KOPT-K1 (cell line): ENCODE measurements around the gene OPCML.

ENCODE experiments used
- H3K27ac ChIP-seq: fragments of 200-600 bp; sonication (generic); 2 replicates; pipeline ENCODE4 v1.5.1; 2016; ENCODE audit warnings: antibody characterized with exemption, mild to moderate bottlenecking, low read depth, low read length; ENCODE audit not compliant: poor library complexity, severe bottlenecking
- H3K36me3 ChIP-seq: fragments of 200-600 bp; sonication (generic); 2 replicates; pipeline ENCODE4 v1.5.1; 2017; ENCODE audit warnings: antibody characterized with exemption, mild to moderate bottlenecking, low read length, moderate library complexity; ENCODE audit not compliant: insufficient read depth
- H3K9me3 ChIP-seq: fragments of 200-600 bp; sonication (generic); 2 replicates; pipeline ENCODE4 v1.5.1; 2017; ENCODE audit warnings: antibody characterized with exemption, low read length, mild to moderate bottlenecking; ENCODE audit not compliant: insufficient read depth, poor library complexity, severe bottlenecking

The OPCML gene

GRCh38 chr11:133306019-133306418, 226.3 kb downstream of the OPCML start:
- no peaks in the 10 kb centered on the region for H3K9me3 ChIP-seq
- H3K27ac ChIP-seq = no peak overlapping the region
- H3K36me3 ChIP-seq = no peaks in the 10 kb centered on the region

DNA sequence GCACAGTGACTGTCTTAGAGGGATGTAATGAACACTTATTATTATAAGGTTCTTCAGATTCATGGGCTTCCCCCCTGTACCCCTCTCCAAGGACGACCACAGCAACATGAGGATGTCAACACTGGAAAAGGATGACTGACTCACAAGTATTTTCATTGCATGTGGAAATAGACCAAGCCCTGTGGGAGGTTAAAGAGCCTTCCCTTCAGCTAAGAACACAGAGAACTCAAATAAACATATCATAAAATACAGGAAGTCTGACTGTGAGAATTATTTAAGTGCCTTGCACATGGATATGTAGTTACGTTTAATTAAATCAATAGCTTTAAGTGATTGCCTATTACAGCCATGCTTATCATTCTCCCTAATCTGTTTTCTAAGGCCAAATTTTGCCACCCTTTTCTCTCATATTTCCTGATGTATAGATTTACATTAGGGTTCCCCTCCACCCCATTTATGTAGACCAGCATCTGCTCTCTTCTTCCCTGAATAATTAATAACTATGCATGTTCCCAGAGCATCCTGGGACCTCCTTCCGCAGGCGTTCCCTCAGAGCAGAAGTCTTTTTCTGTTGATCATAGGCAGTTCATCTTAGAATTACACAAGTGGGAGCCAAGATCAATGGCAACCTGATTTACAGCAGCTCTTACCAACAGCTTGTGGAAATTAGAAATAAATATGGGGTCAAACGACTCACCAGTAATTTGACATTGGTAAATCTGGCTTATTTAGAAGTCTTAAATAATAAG, 226.9 kb downstream of the OPCML start:
- Histone ChIP-seq H3K9me3 (no peaks in the 10 kb centered on the region), H3K36me3 (no peaks in the 10 kb centered on the region), H3K27ac (no peak overlapping the region)

DNA sequence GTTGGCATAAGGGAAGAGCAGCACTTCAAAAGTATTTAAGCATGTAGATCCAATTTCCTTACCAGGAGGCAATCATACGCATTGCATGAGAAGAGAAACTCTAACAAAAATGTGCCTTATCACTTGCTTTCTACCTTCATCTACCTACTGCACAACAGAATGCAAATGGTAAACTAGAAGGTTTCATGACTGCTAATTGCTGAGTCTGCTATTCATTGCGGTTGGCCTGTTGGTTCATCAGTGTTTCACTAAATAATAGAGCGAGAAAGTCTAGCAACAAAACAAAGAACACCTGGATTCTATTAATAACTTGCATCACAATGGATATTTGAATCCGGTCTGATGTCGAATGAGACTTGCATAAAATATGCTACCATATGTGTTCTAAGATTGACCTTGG, 229.0 kb downstream of the OPCML start:
- Histone ChIP-seq H3K27ac (no peak overlapping the region), H3K36me3 (no peaks in the 10 kb centered on the region)

DNA sequence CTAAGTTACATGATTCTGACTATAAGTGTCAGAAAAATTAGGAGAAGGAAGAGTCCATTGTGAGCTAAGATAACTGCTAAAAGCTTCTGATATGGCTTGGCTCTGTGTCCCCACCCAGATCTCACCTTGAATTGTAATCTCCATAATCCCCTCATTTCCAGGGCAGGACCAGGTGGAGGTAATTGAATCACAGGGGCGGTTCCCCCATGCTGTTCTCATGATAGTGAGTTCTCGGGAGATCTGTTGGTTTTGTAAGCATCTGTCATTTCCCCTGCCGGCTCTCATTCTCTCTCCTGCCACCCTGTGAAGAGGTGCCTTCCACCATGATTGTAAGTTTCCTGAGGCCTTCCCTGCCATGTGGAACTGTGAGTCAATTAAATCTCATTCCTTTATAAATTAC, 230.2 kb downstream of the OPCML start:
- no peaks in the 10 kb centered on the region for H3K9me3 ChIP-seq
- no peak overlapping the region for H3K27ac ChIP-seq

More for the DNA sequence above, 229.0 kb downstream of the OPCML start:
- no peaks in the 10 kb centered on the region for H3K9me3 ChIP-seq

GRCh38 chr11:133300666-133301065, 231.6 kb downstream of the OPCML start:
- H3K36me3 ChIP-seq = no peaks in the 10 kb centered on the region
- no peak overlapping the region for H3K27ac ChIP-seq
- no peaks in the 10 kb centered on the region for H3K9me3 ChIP-seq

More for the DNA sequence above, 230.2 kb downstream of the OPCML start:
- H3K36me3 ChIP-seq = no peaks in the 10 kb centered on the region

DNA sequence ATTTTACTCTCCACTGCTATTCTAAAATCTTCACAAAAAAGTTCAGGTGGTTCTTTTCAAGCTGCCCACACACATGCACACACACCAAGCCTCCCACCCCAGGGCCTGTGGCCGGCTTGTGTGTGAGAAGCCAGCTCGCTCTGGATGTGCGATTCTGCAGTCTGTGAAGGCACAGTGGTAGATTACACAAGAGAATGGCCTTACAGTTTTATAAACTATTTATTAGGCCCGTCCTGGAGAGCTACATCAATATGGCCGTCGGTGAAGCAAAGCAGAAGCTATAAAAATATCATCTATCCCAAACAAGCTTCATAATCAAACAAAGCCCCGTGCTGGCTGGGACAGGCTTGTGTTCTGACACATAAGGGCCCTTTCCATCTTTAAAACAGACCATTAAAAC, 240.5 kb downstream of the OPCML start:
- H3K36me3 ChIP-seq = no peaks in the 10 kb centered on the region
- no peaks in the 10 kb centered on the region for H3K9me3 ChIP-seq
- H3K27ac ChIP-seq = no peak overlapping the region

DNA sequence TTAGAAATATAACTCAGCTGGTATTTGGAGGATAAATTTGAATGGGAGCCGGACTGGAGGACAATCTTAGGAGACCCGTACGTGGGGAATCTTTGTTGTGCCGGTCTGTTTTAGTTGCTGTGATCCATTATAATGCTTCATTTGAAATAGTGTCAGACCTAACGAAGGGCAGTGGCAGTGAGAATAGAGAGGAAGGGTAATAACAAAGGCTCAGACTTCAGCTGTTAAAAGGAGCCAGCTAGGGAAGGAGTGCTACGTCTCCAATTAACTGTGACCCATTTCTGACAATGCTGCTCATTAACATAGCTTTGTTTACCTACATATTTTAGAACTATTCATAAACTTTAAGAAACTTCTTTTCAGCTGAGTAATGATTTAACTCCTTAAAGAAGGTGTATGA, 246.9 kb downstream of the OPCML start:
- H3K27ac ChIP-seq = no peak overlapping the region
- H3K36me3 ChIP-seq = no peaks in the 10 kb centered on the region
- no peaks in the 10 kb centered on the region for H3K9me3 ChIP-seq

DNA sequence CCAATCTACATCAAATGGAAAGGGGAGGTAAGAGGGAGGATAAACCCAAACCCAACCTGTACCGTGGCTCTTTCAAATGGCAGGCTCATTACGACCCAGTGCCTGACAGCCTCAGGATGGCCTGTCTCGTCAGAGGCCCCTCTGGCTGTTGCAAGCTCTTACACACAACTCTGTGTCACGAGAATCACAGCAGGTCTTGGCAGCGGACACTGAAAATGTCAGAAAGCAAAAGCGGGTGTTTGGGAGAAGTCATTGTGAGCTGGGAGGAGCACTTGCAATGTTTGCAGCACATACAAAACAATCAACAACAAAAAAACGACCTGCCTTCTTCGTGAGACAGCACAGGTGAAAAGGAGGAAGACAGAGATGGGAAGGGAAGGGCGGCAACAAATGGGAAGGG, 248.1 kb downstream of the OPCML start:
- Histone ChIP-seq H3K9me3 (no peaks in the 10 kb centered on the region), H3K27ac (no peak overlapping the region), H3K36me3 (no peaks in the 10 kb centered on the region)

- no peak overlapping the region for H3K27ac ChIP-seq
- no peaks in the 10 kb centered on the region for H3K36me3 ChIP-seq
- no peaks in the 10 kb centered on the region for H3K9me3 ChIP-seq
Observed at GRCh38 chr11:133277886-133278285, 254.4 kb downstream of the OPCML start.

DNA sequence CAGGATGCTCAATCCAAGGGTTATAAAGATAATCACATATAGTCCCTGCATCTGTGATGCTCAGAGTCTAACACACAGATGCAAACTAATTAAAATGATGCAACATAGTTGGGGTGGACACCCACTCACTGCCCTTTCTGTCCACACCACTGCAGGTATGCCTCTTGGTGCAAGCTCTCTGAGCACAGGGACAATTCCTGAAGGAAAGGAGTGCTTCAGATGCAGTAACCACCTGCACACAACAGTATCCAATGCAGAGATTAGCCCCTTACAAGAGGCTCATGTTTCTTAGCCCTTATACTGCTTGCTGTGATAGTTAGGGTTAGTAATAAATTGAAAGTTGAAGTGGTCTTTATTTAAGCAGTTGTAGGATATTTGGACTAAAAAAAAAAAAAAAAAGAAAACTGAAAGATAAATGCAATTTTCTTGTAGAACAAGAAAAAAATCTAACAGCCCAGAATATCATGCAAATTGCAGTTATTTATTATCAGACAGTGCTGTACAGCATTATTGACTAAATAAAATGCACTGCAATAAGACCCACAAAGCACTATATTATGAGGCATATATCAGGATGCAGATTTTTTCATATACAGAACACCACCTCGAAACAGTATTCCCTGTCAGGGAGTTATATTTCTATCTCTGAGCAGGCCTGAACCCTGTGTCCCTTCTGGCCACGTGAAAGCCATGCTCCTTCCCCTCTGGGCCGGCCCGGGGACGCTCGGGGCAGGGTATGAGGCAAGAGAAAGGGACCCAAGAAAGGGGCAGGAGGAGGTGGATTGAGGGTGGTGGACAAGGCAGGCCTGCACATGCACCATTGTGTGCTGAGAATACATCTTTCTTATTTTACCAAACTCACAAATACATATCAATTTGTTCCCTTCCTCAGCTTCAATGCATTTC, 260.2 kb downstream of the OPCML start:
- Histone ChIP-seq H3K27ac (no peak overlapping the region), H3K9me3 (no peaks in the 10 kb centered on the region), H3K36me3 (no peaks in the 10 kb centered on the region)

DNA sequence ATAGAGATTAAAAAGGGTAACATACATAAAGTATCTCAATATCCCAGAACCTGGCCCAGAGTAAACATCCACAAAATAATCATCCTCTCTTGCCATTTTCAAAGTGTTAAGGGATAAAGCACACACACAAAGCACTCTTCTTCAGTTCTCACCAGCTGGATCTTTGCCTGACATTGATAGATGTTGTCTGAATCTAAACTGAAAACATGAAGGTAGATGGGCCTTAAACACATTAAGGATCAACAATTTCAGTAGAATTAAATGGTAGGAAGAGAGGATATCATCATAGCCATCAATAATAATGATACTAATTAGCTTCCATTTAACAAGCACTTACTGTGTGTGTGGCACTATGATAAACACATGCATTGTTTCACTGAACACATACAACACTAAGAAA, 261.1 kb downstream of the OPCML start:
- no peak overlapping the region for H3K27ac ChIP-seq
- no peaks in the 10 kb centered on the region for H3K36me3 ChIP-seq

DNA sequence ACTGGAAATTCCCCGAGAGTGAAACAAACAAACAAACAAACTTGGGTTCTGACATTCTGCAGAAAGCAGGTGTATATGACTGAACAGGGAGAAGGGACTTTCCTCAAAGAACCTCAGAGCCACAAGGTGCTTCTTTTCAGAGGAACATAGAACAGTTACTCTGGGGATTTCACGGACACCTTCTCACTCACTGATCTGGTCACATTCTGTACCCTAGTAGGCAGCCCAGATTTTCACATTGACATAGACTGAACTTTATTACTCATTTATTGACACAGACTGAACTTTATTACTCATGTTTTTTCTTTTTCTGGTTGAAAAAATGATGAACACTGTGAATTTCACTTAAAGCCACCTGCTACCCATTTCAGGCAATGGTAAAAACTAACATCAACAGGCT, 263.0 kb downstream of the OPCML start:
- H3K27ac ChIP-seq = no peak overlapping the region
- H3K9me3 ChIP-seq = no peaks in the 10 kb centered on the region

More for the DNA sequence above, 261.1 kb downstream of the OPCML start:
- H3K9me3 ChIP-seq = no peaks in the 10 kb centered on the region

GRCh38 chr11:133266986-133267385, 265.3 kb downstream of the OPCML start:
- Histone ChIP-seq H3K36me3 (no peaks in the 10 kb centered on the region), H3K9me3 (no peaks in the 10 kb centered on the region), H3K27ac (no peak overlapping the region)

More for the DNA sequence above, 263.0 kb downstream of the OPCML start:
- no peaks in the 10 kb centered on the region for H3K36me3 ChIP-seq

- no peak overlapping the region for H3K27ac ChIP-seq
- no peaks in the 10 kb centered on the region for H3K36me3 ChIP-seq
Observed at GRCh38 chr11:133265530-133266035, 266.7 kb downstream of the OPCML start.

GRCh38 chr11:133263332-133263731, 269.0 kb downstream of the OPCML start:
- Histone ChIP-seq H3K36me3 (no peaks in the 10 kb centered on the region), H3K9me3 (no peaks in the 10 kb centered on the region), H3K27ac (no peak overlapping the region)

More at GRCh38 chr11:133265530-133266035, 266.7 kb downstream of the OPCML start:
- H3K9me3 ChIP-seq = no peaks in the 10 kb centered on the region
